ENCODE results near the gene ABCA7.
"Not testable (repeated sequence)": the region's sequence is repeated elsewhere in the genome, so short reads cannot be mapped to it uniquely, and the experiment has no call there.

Gene ABCA7

GRCh38 chr19:1019616-1019961 lies 20.3 kb upstream of the ABCA7 start:
- TF ChIP-seq ZFX (IDR thresholded peaks at IDR 0.05) (no peak), CTCF (conservative IDR thresholded peaks at IDR 0.05) (no peak)
- H3K27ac ChIP-seq: peak overlapping the region; percentile 93

- H3K27ac ChIP-seq: peak overlapping the region; percentile 93
- TF ChIP-seq CTCF (conservative IDR thresholded peaks at IDR 0.05) (no peak), ZFX (IDR thresholded peaks at IDR 0.05) (no peak)
Observed at GRCh38 chr19:1019980-1020867, 19.7 kb upstream of the ABCA7 start.

- TF ChIP-seq ZFX (IDR thresholded peaks at IDR 0.05) (peak; percentile 90; the same call in 1 of the 2 replicates), CTCF (conservative IDR thresholded peaks at IDR 0.05) (no peak)
Observed at GRCh38 chr19:1020868-1021425, 19.0 kb upstream of the ABCA7 start, which contains the start of gene TMEM259. TMEM259 (minus strand) TSS chr19:1021123; CDS start chr19:1020996, 127 bp downstream.

GRCh38 chr19:1023883-1024188 lies 16.1 kb upstream of the ABCA7 start:
- not testable (repeated sequence) for H3K27ac ChIP-seq

More at GRCh38 chr19:1020868-1021425, 19.0 kb upstream of the ABCA7 start, which contains the start of gene TMEM259:
- H3K27ac ChIP-seq: peak within 1 kb of the TSS; percentile 93

- not testable (repeated sequence) for H3K27ac ChIP-seq
Observed at GRCh38 chr19:1025080-1025479, 14.8 kb upstream of the ABCA7 start.

- no peak for TF ChIP-seq ZFX (IDR thresholded peaks at IDR 0.05)
- no peak for TF ChIP-seq CTCF (conservative IDR thresholded peaks at IDR 0.05)
- H3K27ac ChIP-seq: peak within 1 kb of the TSS; percentile 61
Observed at GRCh38 chr19:1025960-1026782, 13.7 kb upstream of the ABCA7 start, which contains the start of gene CNN2. CNN2 (plus strand) TSS chr19:1026608; CDS start chr19:1026662, 54 bp downstream.

- no peak for TF ChIP-seq ZFX (IDR thresholded peaks at IDR 0.05)
- TF ChIP-seq CTCF (conservative IDR thresholded peaks at IDR 0.05): no peak
- peak overlapping the region; percentile 61 for H3K27ac ChIP-seq
Observed at GRCh38 chr19:1026783-1027649, 12.9 kb upstream of the ABCA7 start.
